ENCODE results near the gene ACSM2B.
"Not testable (repeated sequence)": the region's sequence is repeated elsewhere in the genome, so short reads cannot be mapped to it uniquely, and the experiment has no call there.

The ACSM2B gene

GRCh38 chr16:20595068-20595467, 18.9 kb upstream of the ACSM2B start:
- DNase-seq, result not testable (repeated sequence)

- not testable (repeated sequence) for DNase-seq
Observed at GRCh38 chr16:20592780-20593179, 16.6 kb upstream of the ACSM2B start.

- not testable (repeated sequence) for DNase-seq
Observed at GRCh38 chr16:20589486-20589885, 13.3 kb upstream of the ACSM2B start.

GRCh38 chr16:20587645-20588074, 11.5 kb upstream of the ACSM2B start:
- DNase-seq, result not testable (repeated sequence)

- not testable (repeated sequence) for DNase-seq
Observed at GRCh38 chr16:20586716-20587115, 10.5 kb upstream of the ACSM2B start.

GRCh38 chr16:20586112-20586511, 9.9 kb upstream of the ACSM2B start:
- DNase-seq, result not testable (repeated sequence)

GRCh38 chr16:20580487-20581259, 4.5 kb upstream of the ACSM2B start:
- not testable (repeated sequence) for DNase-seq

- DNase-seq, result not testable (repeated sequence)
Observed at GRCh38 chr16:20578091-20578490, 1.9 kb upstream of the ACSM2B start.

GRCh38 chr16:20569117-20569651, 7.0 kb downstream of the ACSM2B start:
- not testable (repeated sequence) for DNase-seq

GRCh38 chr16:20568404-20568803, 7.8 kb downstream of the ACSM2B start:
- DNase-seq, result no peak

GRCh38 chr16:20566864-20567263, 9.3 kb downstream of the ACSM2B start:
- DNase-seq, result no peak

- DNase-seq, result not testable (repeated sequence)
Observed at GRCh38 chr16:20565334-20565733, 10.8 kb downstream of the ACSM2B start.

- DNase-seq, result not testable (repeated sequence)
Observed at GRCh38 chr16:20564218-20564617, 11.9 kb downstream of the ACSM2B start.

GRCh38 chr16:20555628-20556027, 20.5 kb downstream of the ACSM2B start:
- DNase-seq, result not testable (repeated sequence)

GRCh38 chr16:20554689-20555088, 21.5 kb downstream of the ACSM2B start:
- not testable (repeated sequence) for DNase-seq

GRCh38 chr16:20553493-20553892, 22.7 kb downstream of the ACSM2B start:
- not testable (repeated sequence) for DNase-seq

GRCh38 chr16:20546951-20547350, 29.2 kb downstream of the ACSM2B start:
- DNase-seq, result not testable (repeated sequence)

- DNase-seq, result not testable (repeated sequence)
Observed at GRCh38 chr16:20546278-20546853, 29.8 kb downstream of the ACSM2B start.

- DNase-seq, result not testable (repeated sequence)
Observed at GRCh38 chr16:20540603-20541316, 35.4 kb downstream of the ACSM2B start.

- no peak for DNase-seq
Observed at GRCh38 chr16:20538687-20539086, 37.5 kb downstream of the ACSM2B start.

- no peak for DNase-seq
Observed at GRCh38 chr16:20538181-20538580, 38.0 kb downstream of the ACSM2B start.

- not testable (repeated sequence) for DNase-seq
Observed at GRCh38 chr16:20536669-20537068, 39.5 kb downstream of the ACSM2B start.

- not testable (repeated sequence) for DNase-seq
Observed at GRCh38 chr16:20532284-20532792, 43.8 kb downstream of the ACSM2B start.

All from right hindlimb (tissue), 1 donor.